GM10266 (cell line): ENCODE results near the gene TAS2R38.
"Not testable (repeated sequence)": the region's sequence is repeated elsewhere in the genome, so short reads cannot be mapped to it uniquely, and the experiment has no call there.

ENCODE experiments used
- DNase-seq: peaks from one replicate; pipeline ENCODE4 v3.0.0; 2012; ENCODE audit errors: extremely low spot score
- TF ChIP-seq, protein P1 (sequence below): IDR thresholded peaks from 2 replicates; pipeline ENCODE4 v1.5.1; 2012; ENCODE audit warnings: mild to moderate bottlenecking, low read depth; ENCODE audit not compliant: control insufficient read depth, insufficient read depth; ENCODE audit errors: missing control alignments

TAS2R38 gene

DNA sequence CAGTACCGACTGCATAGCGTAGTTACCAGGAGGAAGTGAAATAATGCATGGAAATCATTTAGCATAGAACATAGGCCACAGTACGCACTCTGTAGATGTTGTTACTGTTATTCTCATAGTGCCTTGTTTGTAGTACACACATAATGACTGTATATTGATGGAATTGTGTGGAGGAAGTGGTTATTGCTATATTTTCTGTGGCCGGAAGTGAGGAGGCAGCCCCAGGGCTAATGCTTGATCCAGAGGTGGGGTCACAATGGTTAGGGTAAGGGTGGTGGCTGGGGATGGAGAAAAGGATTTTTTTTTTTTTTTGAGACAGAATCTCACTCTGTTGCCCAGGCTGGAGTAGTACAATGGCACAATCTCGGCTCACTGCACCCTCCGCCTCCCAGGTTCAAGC, 17.6 kb upstream of the TAS2R38 start:
- TF ChIP-seq, protein P1, sequence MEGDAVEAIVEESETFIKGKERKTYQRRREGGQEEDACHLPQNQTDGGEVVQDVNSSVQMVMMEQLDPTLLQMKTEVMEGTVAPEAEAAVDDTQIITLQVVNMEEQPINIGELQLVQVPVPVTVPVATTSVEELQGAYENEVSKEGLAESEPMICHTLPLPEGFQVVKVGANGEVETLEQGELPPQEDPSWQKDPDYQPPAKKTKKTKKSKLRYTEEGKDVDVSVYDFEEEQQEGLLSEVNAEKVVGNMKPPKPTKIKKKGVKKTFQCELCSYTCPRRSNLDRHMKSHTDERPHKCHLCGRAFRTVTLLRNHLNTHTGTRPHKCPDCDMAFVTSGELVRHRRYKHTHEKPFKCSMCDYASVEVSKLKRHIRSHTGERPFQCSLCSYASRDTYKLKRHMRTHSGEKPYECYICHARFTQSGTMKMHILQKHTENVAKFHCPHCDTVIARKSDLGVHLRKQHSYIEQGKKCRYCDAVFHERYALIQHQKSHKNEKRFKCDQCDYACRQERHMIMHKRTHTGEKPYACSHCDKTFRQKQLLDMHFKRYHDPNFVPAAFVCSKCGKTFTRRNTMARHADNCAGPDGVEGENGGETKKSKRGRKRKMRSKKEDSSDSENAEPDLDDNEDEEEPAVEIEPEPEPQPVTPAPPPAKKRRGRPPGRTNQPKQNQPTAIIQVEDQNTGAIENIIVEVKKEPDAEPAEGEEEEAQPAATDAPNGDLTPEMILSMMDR = no peak
- no peak for DNase-seq

DNA sequence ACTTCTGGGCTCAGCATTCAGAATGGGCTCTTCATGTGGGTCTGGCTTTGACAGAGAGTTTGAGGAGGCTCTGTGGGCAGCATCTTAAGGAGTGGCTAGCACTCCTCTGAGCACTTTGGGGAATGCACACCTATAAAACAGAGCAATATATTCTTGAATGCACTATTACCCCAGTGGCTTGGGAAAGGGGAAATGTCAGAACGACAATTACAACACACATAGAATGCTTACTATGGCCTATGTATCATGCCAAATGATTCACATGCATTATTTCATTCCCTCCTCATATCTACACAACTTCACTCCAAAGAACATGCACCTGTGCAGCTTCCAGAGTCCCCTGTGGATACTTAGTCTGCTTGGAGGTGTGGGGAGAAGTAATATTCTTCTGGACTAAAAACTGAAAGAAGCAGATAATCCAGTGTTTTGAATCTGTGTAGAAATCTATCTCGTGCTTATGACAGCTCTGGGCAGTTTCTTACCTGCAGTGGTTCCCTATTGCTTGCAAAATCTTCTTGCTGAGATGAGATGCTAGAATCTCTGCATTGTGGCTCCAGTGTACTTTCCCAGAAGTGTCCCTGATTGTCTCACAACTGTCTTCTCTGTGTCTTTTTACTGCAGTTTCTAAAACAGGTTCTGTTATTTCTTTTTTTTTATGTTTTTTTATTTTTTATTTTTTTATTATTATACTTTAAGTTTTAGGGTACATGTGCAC, 16.6 kb upstream of the TAS2R38 start:
- no peak for DNase-seq
- TF ChIP-seq, protein P1 = no peak

DNA sequence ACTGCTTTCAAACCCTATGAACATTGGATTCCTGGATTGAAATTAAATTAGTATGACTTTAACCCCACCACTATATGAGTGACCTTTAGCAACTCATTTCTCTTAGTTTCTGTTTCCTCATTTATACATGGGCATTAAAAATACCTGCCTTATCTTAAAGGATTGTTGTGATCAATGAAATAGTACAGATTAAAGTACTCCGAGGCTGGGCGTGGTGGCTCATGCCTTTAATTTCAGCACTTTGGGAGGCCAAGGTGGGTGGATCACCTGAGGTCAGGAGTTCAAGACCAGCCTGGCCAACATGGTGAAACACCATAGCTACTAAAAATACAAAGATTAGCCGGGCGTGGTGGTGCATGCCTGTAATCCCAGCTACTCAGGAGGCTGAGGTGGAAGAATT, 14.2 kb upstream of the TAS2R38 start:
- not testable (repeated sequence) for DNase-seq

DNA sequence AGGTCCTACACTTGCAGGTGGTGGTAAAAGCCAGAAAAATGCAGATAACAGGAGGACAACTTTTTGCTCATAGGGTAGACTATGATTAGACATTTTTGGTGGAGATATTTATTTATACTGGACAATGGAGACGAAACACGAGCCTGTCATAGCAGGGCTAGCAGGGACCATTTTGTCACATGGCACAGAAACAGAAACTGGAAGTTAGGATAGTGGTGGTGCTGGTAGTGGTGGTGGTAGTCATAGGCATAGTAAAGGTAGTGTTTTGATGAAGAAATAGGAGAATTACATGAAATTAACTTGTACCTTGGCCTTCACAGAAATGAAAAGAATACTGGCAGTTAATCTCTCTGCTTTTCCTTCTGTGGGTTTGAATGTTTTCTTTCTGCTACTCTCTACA, 13.3 kb upstream of the TAS2R38 start:
- no peak for DNase-seq
- TF ChIP-seq, protein P1 = no peak

DNA sequence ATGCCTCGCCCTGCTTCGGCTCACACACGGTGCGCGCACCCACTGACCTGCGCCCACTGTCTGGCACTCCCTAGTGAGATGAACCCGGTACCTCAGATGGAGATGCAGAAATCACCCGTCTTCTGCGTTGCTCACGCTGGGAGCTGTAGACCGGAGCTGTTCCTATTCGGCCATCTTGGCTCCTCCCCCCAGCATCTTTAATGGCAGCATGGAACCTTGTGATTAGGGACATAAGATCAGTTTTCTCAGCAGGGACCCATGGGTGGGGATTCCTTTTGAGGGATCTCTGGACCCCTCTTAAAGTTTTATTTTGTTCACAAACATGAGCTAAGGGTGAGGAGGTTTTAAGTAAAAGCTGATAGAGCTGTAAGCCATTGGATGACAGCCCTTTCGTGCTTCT, 12.4 kb upstream of the TAS2R38 start:
- DNase-seq = not testable (repeated sequence)

DNA sequence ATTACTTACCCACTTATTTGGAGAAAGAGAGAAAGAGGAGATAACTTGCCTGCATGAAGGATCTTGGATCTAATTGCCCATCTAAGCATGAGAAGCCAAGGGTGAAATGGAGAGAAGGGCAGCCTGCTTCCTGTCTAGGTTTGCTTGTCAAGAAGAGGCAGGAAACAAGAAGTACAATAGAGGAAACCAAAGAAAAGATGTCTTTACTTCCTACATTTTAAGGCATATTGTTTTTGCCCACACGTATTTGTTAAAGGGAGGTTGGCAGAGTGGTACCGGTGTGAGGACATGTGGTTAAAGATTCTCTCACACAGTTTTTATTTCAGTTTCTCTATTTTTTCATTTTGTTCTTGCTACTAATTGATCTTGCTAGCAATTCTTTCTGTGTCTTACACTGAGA, 6.0 kb upstream of the TAS2R38 start:
- TF ChIP-seq, protein P1 = no peak
- DNase-seq = no peak

DNA sequence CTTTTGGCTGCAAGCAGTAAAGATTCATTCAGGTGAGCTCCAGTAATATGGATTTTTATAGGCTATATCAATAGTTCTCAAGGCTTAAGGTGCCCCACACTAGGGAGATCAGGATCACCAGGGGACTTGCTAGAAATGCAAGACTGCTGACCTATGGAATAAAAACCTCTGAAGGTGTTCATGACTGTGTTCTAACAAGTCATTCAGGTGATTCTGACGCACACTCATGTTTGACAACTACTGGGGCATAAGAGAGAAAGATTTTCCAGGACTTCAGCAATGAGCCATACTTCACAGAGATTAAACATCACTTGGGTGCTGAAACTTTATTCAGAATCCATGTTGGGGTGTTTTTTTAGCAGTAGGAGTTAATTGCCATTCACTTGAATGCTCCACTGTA, 4.8 kb upstream of the TAS2R38 start:
- TF ChIP-seq, protein P1 = no peak
- DNase-seq = no peak

DNA sequence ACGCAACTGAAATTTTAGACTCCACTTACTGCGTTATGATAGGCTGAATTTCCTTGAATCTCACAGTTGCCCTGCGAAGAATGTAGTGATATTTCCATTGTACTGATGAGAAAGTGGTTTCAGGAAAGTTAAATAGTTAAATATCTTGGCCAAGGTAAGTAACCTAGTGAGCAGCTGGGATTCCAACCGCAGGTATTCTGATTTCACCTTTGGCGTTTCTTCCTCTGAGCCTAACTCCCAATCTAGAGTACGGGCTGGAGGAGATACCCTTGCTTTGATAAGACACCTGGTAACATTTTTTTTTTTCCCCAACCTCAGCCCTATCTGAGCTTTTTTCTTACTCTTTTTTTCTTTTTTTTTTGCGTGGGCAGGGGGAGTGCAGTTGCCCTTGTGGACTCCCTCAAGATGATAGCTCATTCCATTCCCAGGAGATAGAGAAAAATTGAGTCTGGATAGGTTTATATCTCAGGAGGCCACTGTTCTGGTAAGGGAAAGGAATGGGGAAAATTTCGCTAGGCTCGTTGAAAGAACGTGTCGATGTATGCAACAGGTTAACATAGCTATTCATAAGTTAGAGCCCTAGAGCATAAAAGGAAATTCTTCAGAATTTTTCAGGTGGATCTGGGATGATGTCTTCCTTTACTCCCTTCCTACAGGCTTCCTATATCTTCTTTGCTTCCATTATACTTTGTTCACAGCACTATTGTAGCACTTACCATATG, 3.1 kb upstream of the TAS2R38 start:
- DNase-seq = no peak
- TF ChIP-seq, protein P1 = no peak
